ENCODE measurements around the gene TNS3. TPM values are rescaled to one million over a fixed set of nuclear protein-coding genes. Genes with fewer than 3 reads are reported as not detected.

The TNS3 gene
- total and polyA plus RNA-seq, 7 donors: 17.4 to 43.8 (median 28.8) TPM

DNA sequence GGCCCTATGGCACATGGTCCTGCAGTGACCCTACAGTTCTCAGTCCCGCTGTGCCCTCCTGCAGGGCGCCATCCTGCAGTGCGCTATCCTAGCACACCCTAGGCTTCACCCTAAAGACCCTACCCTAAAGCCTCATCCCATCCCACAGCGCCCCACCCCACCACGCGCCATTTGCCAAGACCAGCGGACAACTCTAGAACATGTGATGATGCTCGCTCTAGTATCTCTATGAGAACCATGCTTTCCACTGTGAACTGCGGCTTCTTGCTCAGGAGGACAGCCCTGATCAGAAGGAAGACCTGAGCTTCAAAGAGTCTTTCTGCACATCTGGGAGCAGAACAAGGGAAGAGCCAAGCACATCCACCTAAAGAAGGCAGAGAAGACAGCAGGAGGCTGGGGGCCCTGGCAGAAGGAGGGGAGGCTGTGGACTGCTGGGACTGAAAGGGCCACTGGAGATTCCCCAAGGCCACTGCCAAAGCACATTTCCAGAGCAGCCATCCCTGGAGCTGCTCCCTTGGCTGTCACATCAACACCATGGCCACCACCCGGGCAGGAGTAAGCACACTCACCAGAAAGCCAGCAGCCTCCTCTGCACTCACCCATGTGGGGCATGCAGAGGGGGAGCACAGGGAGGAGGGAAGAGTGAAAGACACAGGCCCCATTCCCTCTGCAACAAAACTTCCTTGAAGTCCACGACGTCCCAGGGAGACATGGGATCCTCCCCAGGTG is 134.1 kb downstream of the TNS3 start:
- H3K27ac ChIP-seq: no peak overlapping the region
- intact Hi-C loops (cut with DNase I): no loop called here
- H3K9me3 ChIP-seq: no peaks in the 10 kb centered on the region
- no peak overlapping the region for H3K4me3 ChIP-seq
- no peaks in the 10 kb centered on the region for H3K36me3 ChIP-seq
- WGBS, 2 donors: 86 to 90% methylated on average over 12 of the region's 12 CpGs
- H3K27me3 ChIP-seq: no peaks in the 10 kb centered on the region
- TF ChIP-seq POLR2A (IDR thresholded peaks at IDR 0.05) (no peak), POLR2AphosphoS5 (IDR thresholded peaks at IDR 0.05) (no peak), EP300 (IDR thresholded peaks at IDR 0.05) (no peak)
- TF ChIP-seq, protein P1, sequence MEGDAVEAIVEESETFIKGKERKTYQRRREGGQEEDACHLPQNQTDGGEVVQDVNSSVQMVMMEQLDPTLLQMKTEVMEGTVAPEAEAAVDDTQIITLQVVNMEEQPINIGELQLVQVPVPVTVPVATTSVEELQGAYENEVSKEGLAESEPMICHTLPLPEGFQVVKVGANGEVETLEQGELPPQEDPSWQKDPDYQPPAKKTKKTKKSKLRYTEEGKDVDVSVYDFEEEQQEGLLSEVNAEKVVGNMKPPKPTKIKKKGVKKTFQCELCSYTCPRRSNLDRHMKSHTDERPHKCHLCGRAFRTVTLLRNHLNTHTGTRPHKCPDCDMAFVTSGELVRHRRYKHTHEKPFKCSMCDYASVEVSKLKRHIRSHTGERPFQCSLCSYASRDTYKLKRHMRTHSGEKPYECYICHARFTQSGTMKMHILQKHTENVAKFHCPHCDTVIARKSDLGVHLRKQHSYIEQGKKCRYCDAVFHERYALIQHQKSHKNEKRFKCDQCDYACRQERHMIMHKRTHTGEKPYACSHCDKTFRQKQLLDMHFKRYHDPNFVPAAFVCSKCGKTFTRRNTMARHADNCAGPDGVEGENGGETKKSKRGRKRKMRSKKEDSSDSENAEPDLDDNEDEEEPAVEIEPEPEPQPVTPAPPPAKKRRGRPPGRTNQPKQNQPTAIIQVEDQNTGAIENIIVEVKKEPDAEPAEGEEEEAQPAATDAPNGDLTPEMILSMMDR (IDR thresholded peaks at IDR 0.05): no peak
- no peak for DNase-seq
- H3K4me1 ChIP-seq: peaks cover 0 to 52% (median 37%) of the 10 kb centered on the region in 4 donors

DNA sequence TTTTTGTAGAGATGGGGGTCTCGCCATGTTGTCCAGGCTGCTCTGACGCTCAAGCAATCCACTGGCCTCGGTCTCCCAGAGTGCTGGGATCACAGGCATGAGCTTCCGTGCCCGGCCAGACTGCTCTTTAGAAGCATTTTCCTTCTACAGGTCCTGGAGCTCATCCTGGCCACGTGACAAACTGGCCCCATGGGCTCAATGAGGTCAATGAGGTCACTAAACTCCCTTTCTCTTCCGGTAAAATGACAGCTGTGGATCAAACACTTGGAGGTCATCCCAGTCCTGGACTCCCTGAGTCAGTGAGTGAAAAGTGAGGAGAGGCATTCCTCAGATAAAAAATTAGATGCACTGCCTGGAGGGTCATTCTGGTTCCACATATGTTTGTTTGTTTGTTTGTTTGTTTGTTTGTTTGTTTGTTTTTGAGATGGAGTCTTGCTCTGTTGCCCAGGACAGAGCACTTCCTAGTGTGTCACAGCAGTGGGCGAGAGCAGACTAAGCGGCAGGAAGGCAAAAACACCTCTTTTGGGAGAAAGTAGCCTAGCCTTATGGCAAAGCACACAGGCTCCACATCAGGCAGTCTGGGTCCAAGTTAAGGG is 134.9 kb downstream of the TNS3 start:
- Histone ChIP-seq H3K4me1 (peaks cover 0 to 44% (median 32%) of the 10 kb centered on the region in 4 donors), H3K9me3 (no peaks in the 10 kb centered on the region), H3K36me3 (no peaks in the 10 kb centered on the region), H3K27ac (no peak overlapping the region), H3K27me3 (no peaks in the 10 kb centered on the region), H3K4me3 (no peak overlapping the region)
- 47 to 75% methylated on average over 9 of the region's 9 CpGs for WGBS, 2 donors
- TF ChIP-seq POLR2A (IDR thresholded peaks at IDR 0.05): no peak
- TF ChIP-seq POLR2AphosphoS5 (IDR thresholded peaks at IDR 0.05): no peak
- TF ChIP-seq EP300 (IDR thresholded peaks at IDR 0.05): no peak
- TF ChIP-seq, protein P1 (IDR thresholded peaks at IDR 0.05): no peak
- DNase-seq: no peak
- intact Hi-C loops (cut with DNase I): no loop called here

DNA sequence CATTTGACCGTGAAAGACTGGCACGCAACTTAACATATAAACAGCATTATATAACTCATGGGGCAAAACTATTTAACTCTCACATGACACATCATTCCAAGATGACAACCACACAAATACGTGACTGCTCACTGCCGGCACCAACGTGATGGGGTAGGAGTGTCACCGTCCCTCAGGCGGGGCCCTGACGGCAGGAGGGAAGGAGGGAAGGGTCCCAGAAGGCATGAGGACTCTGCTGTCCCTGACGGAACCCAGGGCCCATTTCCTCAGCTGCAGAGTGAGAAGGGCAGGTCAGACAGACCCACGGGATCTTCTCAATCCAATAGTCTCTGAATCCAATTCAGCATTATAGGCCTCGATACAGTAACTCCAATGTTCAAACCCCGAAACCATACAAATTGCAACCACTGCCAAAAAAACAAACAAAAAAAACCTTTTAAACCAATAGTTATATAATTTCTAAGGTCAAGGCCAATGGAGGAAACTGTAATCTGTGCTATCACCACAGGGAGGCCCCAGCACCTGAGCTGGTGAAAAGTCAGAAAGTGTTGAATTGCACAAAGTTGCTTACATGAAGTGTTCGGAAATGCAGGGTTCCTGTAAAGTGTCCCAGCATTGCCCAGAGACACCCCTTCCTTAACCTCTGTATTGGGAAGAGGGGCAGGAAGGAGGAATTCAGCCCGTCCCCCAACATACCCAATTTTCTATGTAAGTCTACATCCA is 137.4 kb downstream of the TNS3 start:
- intact Hi-C loops (cut with DNase I): no loop called here
- TF ChIP-seq POLR2A (IDR thresholded peaks at IDR 0.05) (no peak), EP300 (IDR thresholded peaks at IDR 0.05) (no peak)
- TF ChIP-seq, protein P1 (IDR thresholded peaks at IDR 0.05): peak in 3 of 4 experiments; percentile 53 to 65 (median 53)

GRCh38 chr7:47443049-47443448 is 138.9 kb downstream of the TNS3 start:
- TF ChIP-seq POLR2A (IDR thresholded peaks at IDR 0.05) (no peak), EP300 (IDR thresholded peaks at IDR 0.05) (no peak), POLR2AphosphoS5 (IDR thresholded peaks at IDR 0.05) (no peak)
- TF ChIP-seq, protein P1 (IDR thresholded peaks at IDR 0.05): no peak
- intact Hi-C loops (cut with DNase I): no loop called here
- H3K4me3 ChIP-seq: no peak overlapping the region
- H3K27me3 ChIP-seq: no peaks in the 10 kb centered on the region
- H3K36me3 ChIP-seq: peaks cover 0 to 13% (median 0%) of the 10 kb centered on the region in 4 donors
- 66 to 78% methylated on average over 8 of the region's 8 CpGs for WGBS, 2 donors
- peaks cover 0 to 23% (median 13%) of the 10 kb centered on the region in 4 donors for H3K4me1 ChIP-seq
- no peak overlapping the region for H3K27ac ChIP-seq
- no peak for DNase-seq
- H3K9me3 ChIP-seq: no peaks in the 10 kb centered on the region

More for the DNA sequence above, 137.4 kb downstream of the TNS3 start:
- peaks cover 0 to 23% (median 13%) of the 10 kb centered on the region in 4 donors for H3K4me1 ChIP-seq
- WGBS, 2 donors: 67 to 84% methylated on average over 14 of the region's 14 CpGs
- no peak overlapping the region for H3K27ac ChIP-seq
- H3K4me3 ChIP-seq: no peak overlapping the region
- no peaks in the 10 kb centered on the region for H3K27me3 ChIP-seq
- no peaks in the 10 kb centered on the region for H3K9me3 ChIP-seq
- H3K36me3 ChIP-seq: no peaks in the 10 kb centered on the region
- DNase-seq: no peak
